Inflammatory macrophage treated with lipopolysaccharide for 1 hour (primary cell): ENCODE data around the gene RINL.
A peak's percentile ranks its signal among the peaks of the same experiment; 100 is the strongest.

Experiments
- DNase-seq, 2 donors: peaks; one replicate each; pipeline ENCODE4 v3.0.0-alpha.2; 2020 to 2022

RINL gene

GRCh38 chr19:38848299-38849146, 29.6 kb downstream of the RINL start:
- peak in 1 of 2 donors; percentile 7 for DNase-seq

- DNase-seq, result no peak
Measured at GRCh38 chr19:38846097-38846496, 32.0 kb downstream of the RINL start.

GRCh38 chr19:38845374-38846024, 32.6 kb downstream of the RINL start:
- no peak for DNase-seq

GRCh38 chr19:38844093-38844686, 33.9 kb downstream of the RINL start:
- no peak for DNase-seq

- DNase-seq, result no peak
Measured at GRCh38 chr19:38843175-38843758, 34.8 kb downstream of the RINL start.

GRCh38 chr19:38842439-38843174, 35.5 kb downstream of the RINL start:
- no peak for DNase-seq

GRCh38 chr19:38841787-38842438, 36.2 kb downstream of the RINL start:
- DNase-seq, result no peak

GRCh38 chr19:38841180-38841766, 36.8 kb downstream of the RINL start:
- DNase-seq, result no peak

GRCh38 chr19:38840583-38840968, 37.5 kb downstream of the RINL start:
- no peak for DNase-seq

- no peak for DNase-seq
Measured at GRCh38 chr19:38839816-38840582, 38.1 kb downstream of the RINL start.

GRCh38 chr19:38838986-38839761, 38.9 kb downstream of the RINL start:
- no peak for DNase-seq

- no peak for DNase-seq
Measured at GRCh38 chr19:38838208-38838985, 39.7 kb downstream of the RINL start.

- no peak for DNase-seq
Measured at GRCh38 chr19:38837656-38838121, 40.4 kb downstream of the RINL start.

- DNase-seq, result no peak
Measured at GRCh38 chr19:38836983-38837626, 41.0 kb downstream of the RINL start.

GRCh38 chr19:38836159-38836982, 41.7 kb downstream of the RINL start:
- no peak for DNase-seq

GRCh38 chr19:38834590-38834989, 43.5 kb downstream of the RINL start:
- no peak for DNase-seq

- no peak for DNase-seq
Measured at GRCh38 chr19:38834104-38834490, 44.0 kb downstream of the RINL start.

GRCh38 chr19:38833092-38833425, 45.0 kb downstream of the RINL start:
- no peak for DNase-seq
